HG02588 (cell line): Measurements from ENCODE around the gene FCHSD2.
"Not testable (repeated sequence)": the region's sequence is repeated elsewhere in the genome, so short reads cannot be mapped to it uniquely, and the experiment has no call there.

ENCODE experiments used
- ATAC-seq: cut with Tn5 transposase; IDR thresholded peaks from one replicate; pipeline ENCODE4 v1.9.1; 2021; ENCODE audit warnings: mild to moderate bottlenecking, moderate library complexity; ENCODE audit not compliant: unreplicated experiment

The FCHSD2 gene

DNA sequence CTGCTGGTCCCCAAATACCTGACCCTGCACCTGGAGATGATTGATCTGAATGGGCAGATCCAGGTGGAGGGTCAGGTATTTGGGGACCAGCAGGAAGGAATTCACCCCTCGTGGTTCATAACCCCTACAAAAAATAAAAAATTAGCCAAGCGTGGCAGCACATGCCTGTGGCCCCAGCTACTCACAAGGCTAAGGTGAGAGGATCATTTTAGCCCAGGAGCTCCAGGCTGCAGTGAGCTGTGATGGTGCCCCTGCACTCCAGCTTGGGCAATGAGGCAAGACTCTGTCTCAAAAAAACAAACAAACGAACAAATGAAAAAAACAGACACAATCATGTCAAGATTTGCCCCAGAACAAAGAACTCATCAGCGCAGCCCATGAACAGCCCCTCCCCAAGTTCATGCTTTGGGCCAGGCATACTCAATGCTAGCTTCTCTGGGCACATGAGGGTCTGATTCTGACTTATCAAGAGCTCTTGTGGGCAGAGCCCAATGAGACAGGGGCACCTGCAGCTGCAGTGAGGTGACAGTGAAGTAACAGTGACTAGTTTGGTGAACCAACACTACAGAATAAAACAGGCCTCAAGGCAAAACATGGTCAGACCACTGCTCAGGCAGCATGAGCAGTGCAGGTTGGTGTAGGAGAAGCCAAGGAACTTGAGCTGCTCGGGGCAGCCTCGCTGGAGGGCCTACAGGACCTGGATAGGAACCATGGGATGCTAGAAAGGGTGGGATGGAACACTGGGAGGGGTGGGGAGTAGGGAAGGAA, 10.2 kb upstream of the FCHSD2 start:
- peak; percentile 6 for ATAC-seq

DNA sequence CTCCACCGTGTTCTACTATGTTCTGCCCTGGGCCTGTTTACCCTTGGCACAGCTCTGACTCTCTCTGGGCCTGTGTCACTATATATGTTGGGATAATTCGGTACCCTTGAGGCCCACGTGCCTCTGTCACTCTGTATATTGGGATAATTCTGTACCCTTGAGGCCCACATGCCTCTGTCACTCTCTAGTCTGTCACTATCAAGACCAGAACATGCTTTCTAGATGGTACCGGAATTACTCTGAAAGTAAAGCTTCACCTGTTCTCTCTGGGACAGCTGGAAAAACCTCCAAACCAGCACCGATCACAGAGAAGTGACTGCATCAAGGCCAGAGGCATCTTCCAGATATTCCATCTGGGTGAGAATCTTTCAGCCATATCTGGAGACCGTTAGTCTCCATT, 9.3 kb upstream of the FCHSD2 start:
- no peak for ATAC-seq

DNA sequence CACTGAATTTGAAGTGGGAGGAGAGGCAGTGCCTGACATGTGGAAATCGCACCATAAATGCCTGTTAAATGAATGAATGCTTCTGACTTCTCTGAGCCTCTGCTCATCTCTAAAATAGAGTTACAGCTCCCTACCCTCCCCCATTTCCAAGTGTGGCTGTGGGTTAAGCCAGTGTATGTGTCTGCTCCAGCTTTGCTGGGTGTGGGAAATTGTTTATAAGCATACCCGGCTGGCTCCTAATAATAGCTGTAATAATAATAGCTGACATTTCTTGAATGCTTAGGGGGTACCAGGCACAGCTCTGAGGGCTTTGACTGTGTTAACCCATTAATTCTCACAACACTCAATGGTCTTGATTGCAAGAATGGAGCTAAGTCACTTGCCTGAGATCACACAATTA, 7.0 kb upstream of the FCHSD2 start:
- ATAC-seq, result no peak

DNA sequence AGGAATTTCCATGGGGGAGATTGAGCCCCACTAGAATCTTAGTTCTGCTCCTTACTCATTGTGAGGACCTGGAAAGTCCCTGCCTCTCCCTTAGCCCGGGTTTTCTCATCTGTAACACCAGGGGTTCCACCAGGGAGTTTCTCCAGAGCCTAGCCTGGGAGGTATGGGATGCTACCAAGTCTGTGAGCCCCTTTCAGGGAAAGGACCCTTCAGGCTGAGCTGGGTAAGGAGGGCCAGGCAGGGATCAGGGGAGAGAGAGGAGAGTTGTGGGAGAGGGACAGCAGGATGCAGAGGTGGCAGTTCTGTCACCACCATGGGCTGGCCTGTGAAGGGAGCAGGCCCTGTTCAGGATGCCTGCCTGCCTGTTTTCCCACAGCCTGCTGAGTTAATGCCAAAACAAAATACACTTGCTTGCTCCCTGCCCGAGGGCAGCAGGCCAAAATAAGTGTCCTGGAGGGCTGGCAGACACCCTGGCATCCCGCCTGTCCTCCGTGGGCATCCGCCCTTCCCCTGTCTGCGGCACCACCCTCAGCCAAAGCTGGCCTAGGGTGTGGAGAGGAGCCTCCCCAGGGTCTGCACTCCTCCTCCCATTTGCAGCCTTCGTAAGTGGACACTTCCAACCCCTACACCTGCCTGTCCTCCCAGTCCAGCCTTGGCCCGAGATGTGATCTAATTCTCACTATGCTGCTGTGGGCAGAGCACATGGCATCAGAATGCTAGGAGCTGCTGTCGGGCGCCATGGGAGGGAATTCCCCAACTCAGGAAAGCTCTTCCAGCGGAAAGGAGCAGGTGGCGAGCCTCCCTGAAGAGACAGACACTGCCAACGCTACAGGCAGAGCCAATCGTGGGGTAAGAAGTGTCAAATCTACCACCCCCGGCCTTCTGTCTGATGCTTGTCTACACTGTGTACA, 5.9 kb upstream of the FCHSD2 start:
- ATAC-seq, result no peak

DNA sequence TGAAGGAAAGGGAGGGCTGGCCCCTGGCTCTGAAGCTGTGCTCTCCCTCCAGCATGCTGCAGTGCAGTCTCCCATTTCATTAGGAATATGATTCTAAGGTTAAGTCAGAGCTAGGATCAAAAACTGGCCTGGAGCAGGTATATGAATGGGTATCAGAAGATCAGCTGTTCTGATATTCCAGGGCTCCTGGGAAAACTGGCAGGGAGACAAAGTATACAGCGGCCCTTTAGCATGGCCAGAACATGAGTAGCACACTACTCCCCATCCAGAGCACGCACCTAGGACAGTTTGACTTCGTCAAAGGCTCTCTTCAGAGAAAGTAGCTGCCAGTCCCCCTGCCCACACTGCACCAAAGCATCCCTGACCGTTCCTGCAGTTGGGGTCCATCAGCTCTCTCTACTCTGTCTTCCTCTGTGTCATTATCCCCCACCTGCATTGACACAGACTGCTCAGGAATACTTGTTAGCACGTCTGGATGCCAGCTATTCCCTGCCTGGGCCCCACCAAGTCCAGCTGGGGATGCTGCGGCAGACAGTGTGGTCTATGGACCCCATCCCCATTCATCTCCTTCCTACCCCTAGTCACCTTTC, 4.0 kb upstream of the FCHSD2 start:
- no peak for ATAC-seq

DNA sequence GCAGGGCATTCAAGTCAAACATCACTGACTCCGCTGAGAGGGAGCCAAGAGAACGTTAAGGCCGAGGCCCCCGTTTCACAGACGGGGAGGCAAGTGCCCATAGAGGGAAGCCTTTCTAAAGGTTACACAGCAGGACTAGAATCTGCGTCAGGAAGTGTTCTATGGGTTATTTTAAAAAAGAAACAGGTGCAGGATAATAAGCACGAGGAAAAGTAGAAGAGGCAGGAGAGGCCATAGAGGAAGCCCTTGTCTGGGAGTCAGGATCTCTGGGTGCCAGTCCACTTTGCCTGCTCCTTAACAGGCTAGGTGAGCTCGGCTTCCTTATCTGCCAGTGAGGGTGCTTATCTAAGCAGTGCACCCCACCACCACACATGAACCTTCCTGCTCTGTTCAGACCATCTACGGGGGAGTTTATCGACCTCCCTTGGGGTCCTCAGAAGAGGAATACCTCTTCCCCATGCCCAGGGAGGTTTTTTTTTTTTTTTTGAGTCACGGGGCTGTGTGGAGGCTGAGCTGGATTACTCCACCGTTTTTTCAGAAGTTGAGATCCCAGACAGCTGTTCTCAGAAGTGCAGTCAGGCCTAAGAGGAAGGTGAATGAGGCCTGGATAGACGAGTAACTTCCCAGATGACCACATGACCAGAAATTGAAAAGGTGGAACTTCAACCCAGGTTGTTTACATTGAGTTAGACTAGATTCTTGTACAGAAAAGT, 1.2 kb upstream of the FCHSD2 start:
- ATAC-seq, result no peak

DNA sequence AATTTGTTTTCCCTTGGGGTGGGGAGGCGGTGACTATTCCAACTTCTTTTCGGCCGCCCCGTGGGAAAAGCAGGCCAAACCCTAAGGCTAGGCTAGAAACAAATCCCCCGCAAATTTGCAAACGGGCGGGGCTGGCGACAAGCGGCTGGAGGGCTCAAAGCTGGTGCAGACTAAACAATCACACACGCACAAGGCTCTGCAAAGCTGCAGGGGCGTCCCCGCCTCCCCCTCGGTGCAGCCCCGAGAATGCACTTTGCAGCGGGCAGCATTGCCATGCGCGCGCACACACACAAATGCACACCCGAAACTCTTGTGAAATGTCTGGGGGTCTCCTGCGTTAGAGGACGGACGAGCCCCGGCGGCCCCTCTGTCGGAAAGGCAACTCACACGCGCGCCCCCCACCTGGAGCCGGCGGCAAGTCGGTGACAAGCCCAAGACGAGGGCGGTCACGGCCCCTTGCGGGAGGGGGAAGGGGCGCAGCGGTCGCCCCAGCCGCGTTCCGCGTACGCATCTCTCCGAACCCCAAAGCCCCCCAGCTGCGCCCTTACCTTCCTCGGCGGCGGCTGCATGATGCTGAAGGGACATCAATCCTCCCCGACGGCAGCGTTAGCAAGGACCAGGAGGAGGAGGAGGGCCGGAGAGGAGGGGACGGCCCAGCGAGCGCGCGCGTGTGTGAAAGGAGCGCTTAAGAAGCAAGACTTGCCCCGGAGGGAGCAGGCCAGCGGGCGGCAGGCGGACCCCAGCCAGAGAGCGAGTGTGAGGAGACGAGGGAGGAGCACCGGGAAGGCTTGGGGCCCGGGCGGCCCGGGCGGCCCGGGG, 600 bp downstream of the FCHSD2 start:
- peak; percentile 33 for ATAC-seq

DNA sequence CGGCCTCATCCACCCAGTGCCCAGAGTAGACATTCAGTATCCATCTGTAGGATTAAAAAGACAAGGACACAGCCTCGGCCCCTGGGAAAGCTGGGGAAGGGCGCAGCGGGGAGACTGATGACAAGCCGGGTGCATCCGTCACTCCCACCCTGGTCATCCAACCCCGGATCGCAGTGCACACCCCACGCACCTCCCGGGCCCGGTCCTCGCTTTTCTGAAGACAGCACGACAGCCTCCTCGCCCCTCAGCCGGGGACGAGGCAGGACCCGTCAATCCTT, 1.1 kb downstream of the FCHSD2 start:
- no peak for ATAC-seq

DNA sequence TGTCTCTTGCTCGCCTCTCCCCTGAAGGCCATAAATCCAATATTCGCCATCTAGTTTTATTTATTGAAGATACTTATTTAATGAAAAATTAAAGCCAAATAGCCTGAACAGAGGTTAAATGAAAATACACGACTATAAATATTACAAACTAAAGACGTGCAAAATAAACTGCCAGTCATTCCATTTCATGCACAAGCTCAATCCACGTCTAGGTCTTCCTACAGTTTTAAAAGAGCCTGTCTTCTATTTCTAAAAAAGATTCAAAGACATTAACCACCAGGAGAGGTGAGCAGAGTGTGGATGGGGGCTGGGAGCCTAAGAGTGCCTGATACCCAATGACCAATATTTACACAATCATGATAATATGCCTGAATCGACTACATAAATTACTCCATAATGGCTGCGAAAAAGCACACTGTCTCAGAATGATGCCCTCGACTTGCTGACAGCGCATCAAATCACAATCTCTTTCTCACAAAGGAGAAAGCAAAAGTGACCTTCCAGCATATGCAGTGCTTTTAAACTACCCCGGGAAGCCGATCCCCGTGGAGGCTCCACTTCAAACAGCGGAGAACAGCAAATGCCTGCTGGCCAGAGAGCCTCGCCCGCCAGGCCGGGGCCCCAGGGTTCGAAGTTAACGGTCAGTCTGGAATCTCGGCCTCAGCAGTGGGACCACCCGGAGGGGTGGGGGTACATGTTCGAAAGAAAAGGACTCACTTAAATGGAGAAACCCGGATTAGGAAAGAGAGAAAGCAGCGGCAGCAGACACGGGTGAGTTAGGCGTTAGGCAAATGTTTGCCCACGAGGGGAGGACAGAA, 1.7 kb downstream of the FCHSD2 start:
- ATAC-seq, result no peak

DNA sequence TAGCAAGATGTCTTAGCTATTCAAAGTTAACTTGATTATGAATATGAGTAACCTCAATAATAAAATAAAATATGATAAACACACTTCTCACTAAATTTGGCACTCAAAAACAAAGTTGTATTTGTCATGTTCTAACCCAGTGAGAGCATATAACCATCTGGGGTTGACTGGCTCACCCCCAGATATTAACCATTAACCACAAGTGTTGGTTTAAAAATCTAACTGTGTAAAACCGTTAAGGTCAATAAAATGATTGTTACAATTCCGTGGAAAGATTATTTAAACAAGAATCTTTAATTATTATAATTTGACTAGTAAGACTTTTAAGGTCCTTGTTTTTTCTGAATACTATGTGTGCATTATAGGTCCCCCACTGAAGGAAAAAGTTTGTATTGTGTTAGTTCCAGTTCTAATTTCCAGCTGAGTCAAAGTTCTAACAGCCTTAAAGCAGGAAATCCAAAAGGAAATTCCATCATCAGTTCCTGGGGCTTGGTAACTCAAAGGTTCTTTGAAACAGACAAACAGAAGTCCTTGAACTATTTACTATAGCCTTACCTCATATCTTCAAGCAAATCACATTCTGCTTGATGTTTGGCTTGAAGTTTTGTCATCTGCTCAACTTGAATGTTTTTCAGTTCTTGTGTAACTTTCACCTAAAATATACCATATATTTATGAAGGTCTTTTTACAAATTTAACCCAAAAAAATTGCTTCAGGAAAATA, 2.5 kb downstream of the FCHSD2 start:
- ATAC-seq, result no peak

DNA sequence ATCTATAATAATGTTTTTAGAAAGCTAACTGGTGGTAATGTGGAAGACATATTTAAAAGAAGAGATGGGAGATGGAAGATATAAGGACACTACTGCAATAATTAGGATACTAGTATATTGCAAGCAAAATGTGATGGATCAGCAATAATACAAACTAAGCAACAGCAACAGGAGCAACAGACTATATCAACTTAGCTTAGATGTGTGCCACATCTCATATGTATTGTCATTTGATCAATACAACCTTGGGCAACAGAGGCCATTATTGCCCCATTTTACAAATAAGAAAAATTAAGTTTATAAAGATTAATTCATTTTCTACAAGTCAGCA, 4.2 kb downstream of the FCHSD2 start:
- ATAC-seq, result no peak

DNA sequence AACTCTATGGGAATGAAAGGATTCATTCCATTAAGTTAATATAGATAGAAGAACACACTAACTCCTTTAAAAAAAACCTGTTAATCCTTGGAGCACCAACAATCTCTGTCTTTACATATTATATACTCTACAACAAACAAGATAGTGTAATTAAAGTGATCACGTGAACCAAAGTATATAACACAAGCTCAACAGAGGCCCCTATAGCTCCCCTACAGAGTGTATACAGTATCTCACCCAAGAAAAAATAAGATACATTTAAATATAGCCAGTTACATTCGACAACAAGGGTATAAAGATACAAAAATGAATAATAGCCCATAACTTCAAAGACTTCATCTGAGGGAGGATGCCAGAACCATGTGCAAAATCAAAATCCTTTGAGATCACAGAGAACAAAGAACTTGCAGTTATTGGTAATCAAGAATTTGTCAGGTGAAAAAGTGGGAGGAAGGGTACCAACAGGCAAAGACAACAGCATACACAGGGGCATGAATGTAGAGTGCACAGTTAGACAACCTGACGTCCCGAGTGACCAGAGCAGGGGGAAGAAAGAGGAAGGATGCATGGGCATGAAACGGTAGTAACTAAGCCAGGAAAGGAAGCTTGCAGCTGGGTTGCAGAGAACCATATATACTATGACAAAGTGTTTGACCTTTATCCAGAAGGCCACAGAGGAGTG, 4.7 kb downstream of the FCHSD2 start:
- no peak for ATAC-seq

DNA sequence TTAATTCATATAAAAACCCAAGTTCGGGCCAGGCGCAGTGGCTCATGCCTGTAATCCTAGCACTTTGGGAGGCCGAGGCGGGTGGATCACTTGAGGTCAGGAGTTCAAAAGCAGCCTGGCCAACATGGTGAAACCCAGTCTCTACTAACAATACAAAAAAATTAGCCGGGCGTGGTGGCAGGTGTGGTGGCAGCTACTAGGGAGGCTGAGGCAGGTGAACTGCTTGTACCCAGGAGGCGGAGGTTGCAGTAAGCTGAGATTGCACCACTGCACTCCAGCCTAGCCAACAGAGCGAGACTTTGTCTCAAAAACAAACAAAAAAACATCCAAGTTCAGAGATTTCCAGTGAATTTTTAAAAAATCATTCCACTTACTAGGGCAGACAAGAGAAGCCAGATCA, 5.4 kb downstream of the FCHSD2 start:
- not testable (repeated sequence) for ATAC-seq

DNA sequence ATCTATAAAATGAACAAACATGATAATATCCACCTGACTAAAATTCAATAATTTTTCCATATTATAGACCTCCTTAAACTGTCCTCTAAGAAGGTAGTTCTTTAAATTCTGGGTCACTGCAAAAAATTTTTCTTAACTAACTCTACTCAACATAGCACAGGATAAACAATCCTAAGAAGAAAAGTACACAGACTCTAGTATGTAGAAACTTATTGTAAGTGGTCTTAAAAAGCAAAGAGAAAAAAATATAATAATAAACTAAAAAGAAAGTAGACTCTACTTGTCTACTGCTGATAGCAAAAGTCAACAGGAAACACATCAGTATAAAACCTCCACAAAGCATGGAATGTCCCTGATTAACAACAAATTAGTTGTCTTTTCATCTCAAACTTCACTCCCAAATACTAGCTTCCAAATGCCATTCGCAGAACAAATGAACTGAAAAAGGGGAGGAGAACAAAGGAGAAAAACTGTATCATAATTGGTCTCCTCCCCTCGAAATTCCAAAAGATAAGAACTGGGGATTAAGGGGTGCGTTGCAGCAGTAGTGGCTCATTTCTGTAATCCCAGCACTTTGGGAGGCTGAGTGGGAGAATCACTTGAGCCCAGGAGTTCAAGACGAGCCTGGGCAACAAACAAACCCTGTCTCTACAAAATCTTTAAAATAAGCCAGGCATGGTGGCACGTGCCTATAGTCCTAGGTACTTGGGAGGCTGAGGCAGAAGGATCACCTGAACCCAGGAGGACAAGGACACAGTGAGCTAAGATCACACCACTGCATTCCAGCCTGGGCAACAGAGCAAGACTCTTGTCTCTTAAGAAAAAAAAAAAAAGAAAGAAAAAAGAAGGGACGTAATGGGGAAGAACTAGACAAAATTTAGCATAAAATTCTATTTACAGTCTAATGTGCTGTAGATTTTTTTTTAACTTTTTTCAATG, 6.5 kb downstream of the FCHSD2 start:
- ATAC-seq, result no peak

DNA sequence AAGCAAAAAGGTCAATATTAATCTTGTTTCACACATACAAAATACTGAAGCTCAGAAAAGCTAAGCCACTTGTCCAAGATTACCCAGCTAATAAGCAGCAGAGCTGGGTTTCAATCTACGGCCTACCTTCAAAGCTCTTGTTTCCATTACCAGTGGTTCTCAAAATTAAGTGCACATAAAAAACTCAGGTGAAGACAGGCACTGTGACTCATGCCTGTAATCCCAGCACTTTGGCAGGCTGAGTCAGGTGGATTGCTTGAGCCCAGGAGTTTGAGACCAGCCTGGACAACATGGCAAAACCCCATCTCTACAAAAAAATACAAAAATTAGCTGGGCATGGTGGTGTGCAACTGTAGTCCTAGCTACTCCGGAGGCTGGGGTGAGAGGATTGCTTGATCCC, 9.8 kb downstream of the FCHSD2 start:
- ATAC-seq, result not testable (repeated sequence)

DNA sequence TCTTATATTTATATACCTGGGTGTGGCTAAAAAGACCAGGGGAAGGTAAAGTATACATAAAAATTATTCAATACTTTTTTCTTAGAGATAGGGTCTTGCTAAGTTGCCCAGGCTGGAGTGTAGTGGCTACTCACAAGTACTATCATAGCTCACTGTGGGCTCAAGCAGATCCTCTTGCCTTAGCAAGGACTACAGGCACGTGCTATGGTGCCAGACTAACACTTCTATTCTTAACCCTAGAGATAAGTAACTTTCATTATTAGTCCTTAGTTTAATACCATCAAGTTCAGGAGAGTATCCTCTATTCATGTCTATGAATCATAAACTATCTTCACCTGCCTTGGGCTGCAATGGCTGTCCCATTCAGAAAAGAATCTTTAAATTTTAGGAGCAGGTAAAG, 11.9 kb downstream of the FCHSD2 start:
- no peak for ATAC-seq

DNA sequence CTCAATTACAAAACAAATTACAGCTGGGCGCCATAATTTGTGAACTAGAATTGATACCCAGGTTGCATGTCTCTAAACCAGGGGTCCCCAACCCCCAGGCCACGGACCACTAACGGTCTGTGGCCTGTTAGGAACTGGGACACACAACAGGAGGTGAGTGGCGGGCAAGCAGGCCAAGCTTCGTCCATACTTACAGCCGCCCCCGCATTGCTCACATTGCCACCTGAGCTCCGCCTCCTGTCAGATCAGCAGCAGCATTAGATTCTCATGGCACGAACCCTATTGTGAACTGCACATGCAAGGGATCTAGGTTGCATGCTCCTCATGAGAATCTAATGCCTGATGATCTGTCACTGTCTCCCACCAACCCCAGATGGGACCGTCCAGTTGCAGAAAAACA, 12.9 kb downstream of the FCHSD2 start:
- no peak for ATAC-seq
